Measurements from ENCODE around the gene LRG1. TPM values are rescaled to one million over a fixed set of nuclear protein-coding genes. Genes with fewer than 3 reads are reported as not detected.
"Not testable (repeated sequence)": the region's sequence is repeated elsewhere in the genome, so short reads cannot be mapped to it uniquely, and the experiment has no call there.

Gene LRG1
- total and polyA plus RNA-seq, 10 of the 15 experiments (the other 5 are each of a cell fraction or from before 2014, with no cell fraction given), result 0.29 to 4.7 (median 0.58) TPM

DNA sequence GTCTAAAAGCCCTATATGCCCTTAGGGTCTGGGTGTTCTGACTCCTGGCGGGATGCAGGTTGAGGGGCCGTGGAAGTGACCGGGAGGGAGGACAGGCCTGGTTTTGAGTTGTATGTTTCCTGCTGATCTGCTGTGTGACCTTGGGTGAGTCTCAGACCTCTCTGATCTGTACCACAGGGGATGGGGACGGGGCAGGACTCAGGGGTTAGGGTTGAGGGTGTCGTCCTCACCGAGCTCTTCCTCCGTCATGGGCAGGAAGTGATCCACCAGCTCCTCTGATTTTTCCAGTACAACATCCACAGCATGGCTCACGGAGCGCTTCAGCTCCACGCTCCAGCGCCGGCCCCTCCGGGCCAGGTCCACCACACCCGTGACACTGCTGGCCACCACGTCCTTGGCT, 11.0 kb downstream of the LRG1 start:
- H3K27me3 ChIP-seq (replicated peaks in 1 of 2; ENCODE audit: control insufficient read depth in 2 of 2, insufficient read depth in 2 of 2, low read length in 1 of 2), result no peaks in the 10 kb centered on the region; a peak in 1 of 4 replicates
- no peaks in the 10 kb centered on the region for H3K36me3 ChIP-seq (ENCODE audit: control insufficient read depth in 2 of 2, insufficient read depth in 2 of 2, low read length in 1 of 2)
- H3K9me3 ChIP-seq (replicated peaks; ENCODE audit: control insufficient read depth, insufficient read depth, low read length), result no peaks in the 10 kb centered on the region; the same call in 2 of the 3 replicates
- ChIA-PET RAD21 (ENCODE audit: unreplicated experiment) (no interaction called here), SMC1A (ENCODE audit: uncharacterized antibody, unreplicated experiment) (no interaction called here), CTCF (interaction anchor here (0.6 kb wide), 1 partner anchor 27 kb away, joined by 4 read pairs; no protein-coding TSS in a partner anchor), POLR2A (no interaction called here)
- ATAC-seq (no peak), FAIRE-seq (no peak), DNase-seq (ENCODE audit: low read depth, low spot score) (no peak)
- H3K4me1 ChIP-seq (ENCODE audit: control insufficient read depth, insufficient read depth, low read length), result no peaks in the 10 kb centered on the region
- 70% methylated on average over 15 of the region's 15 CpGs for WGBS (ENCODE audit: insufficient coverage, insufficient replicate concordance, low lambda C conversion rate, missing lambda C conversion rate)
- no peak overlapping the region for H2AFZ ChIP-seq (ENCODE audit: control insufficient read depth, low read depth, low read length)
- no peak overlapping the region for H3K27ac ChIP-seq (ENCODE audit: control insufficient read depth, insufficient read depth)
- TF ChIP-seq, protein P1, sequence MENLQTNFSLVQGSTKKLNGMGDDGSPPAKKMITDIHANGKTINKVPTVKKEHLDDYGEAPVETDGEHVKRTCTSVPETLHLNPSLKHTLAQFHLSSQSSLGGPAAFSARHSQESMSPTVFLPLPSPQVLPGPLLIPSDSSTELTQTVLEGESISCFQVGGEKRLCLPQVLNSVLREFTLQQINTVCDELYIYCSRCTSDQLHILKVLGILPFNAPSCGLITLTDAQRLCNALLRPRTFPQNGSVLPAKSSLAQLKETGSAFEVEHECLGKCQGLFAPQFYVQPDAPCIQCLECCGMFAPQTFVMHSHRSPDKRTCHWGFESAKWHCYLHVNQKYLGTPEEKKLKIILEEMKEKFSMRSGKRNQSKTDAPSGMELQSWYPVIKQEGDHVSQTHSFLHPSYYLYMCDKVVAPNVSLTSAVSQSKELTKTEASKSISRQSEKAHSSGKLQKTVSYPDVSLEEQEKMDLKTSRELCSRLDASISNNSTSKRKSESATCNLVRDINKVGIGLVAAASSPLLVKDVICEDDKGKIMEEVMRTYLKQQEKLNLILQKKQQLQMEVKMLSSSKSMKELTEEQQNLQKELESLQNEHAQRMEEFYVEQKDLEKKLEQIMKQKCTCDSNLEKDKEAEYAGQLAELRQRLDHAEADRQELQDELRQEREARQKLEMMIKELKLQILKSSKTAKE (IDR thresholded peaks at IDR 0.05; ENCODE audit: low read depth, poor library complexity, severe bottlenecking), result no peak
- no peak for TF ChIP-seq FOXK2 (IDR thresholded peaks at IDR 0.05)
- TF ChIP-seq RBBP5 (conservative IDR thresholded peaks at IDR 0.05), result no peak
- no peak for TF ChIP-seq EED (IDR thresholded peaks at IDR 0.05; ENCODE audit: low read depth)
- no peak for TF ChIP-seq NFYB (IDR thresholded peaks at IDR 0.05; ENCODE audit: insufficient read depth, low read depth, low read length)
- no peak for TF ChIP-seq RUNX3 (IDR thresholded peaks at IDR 0.05; ENCODE audit: low read length)
- intact Hi-C loops (cut with micrococcal nuclease; ENCODE audit: unreplicated experiment), result no loop called here
- H3K4me2 ChIP-seq (ENCODE audit: control insufficient read depth, insufficient read depth), result no peak overlapping the region
- H4K20me1 ChIP-seq (ENCODE audit: control insufficient read depth, insufficient read depth), result no peaks in the 10 kb centered on the region
- BruUV-seq (replicated peaks), result no TSS peak
- in situ Hi-C loops (cut with MboI), result no loop called here
- no peak overlapping the region for H3K4me3 ChIP-seq
- no peaks in the 10 kb centered on the region for H3K79me2 ChIP-seq (ENCODE audit: control insufficient read depth, insufficient read depth, low read length)
- no peak overlapping the region for H3K9ac ChIP-seq (ENCODE audit: control insufficient read depth, insufficient read depth, low read length)

DNA sequence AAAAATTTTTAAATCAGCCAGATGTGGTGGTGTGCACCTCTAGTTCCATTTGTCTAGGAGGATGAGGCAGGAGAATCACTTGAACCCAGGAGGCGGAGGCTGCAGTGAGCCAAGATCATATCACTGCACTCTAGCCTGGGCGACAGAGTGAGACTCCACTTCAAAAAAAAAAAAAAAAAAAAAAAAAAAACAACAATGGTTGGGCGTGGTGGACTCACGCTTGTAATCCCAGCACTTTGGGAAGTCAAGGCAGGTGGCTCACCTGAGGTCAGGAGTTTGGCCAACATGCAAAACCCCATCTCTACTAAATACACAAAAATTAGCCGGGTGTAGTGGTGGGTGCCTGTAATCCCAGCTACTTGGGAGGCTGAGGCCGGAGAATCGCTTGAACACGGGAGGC, 12.5 kb downstream of the LRG1 start:
- BruUV-seq (replicated peaks); H4K20me1 ChIP-seq (ENCODE audit: control insufficient read depth, insufficient read depth); H3K9ac ChIP-seq (ENCODE audit: control insufficient read depth, insufficient read depth, low read length); SMC1A ChIA-PET (ENCODE audit: uncharacterized antibody, unreplicated experiment); H3K79me2 ChIP-seq (ENCODE audit: control insufficient read depth, insufficient read depth, low read length); H3K4me1 ChIP-seq (ENCODE audit: control insufficient read depth, insufficient read depth, low read length); intact Hi-C loops (cut with micrococcal nuclease; ENCODE audit: unreplicated experiment); H3K4me2 ChIP-seq (ENCODE audit: control insufficient read depth, insufficient read depth); H3K27me3 ChIP-seq (replicated peaks in 1 of 2; ENCODE audit: control insufficient read depth in 2 of 2, insufficient read depth in 2 of 2, low read length in 1 of 2); RAD21 ChIA-PET (ENCODE audit: unreplicated experiment); CTCF ChIA-PET; H3K27ac ChIP-seq (ENCODE audit: control insufficient read depth, insufficient read depth); DNase-seq (ENCODE audit: low read depth, low spot score); H2AFZ ChIP-seq (ENCODE audit: control insufficient read depth, low read depth, low read length); FAIRE-seq; POLR2A ChIA-PET; in situ Hi-C loops (cut with MboI); H3K9me3 ChIP-seq (replicated peaks; ENCODE audit: control insufficient read depth, insufficient read depth, low read length); H3K36me3 ChIP-seq (ENCODE audit: control insufficient read depth in 2 of 2, insufficient read depth in 2 of 2, low read length in 1 of 2); H3K4me3 ChIP-seq; ATAC-seq: not testable (repeated sequence)
- 67% methylated on average over 7 of the region's 8 CpGs for WGBS (ENCODE audit: insufficient coverage, insufficient replicate concordance, low lambda C conversion rate, missing lambda C conversion rate)
